Activated CD8-positive, alpha-beta memory T cell treated with anti-CD3 and anti-CD28 coated beads for 1 hour (primary cell): Measurements from ENCODE around the gene ARHGEF10L.
"Not testable (repeated sequence)": the region's sequence is repeated elsewhere in the genome, so short reads cannot be mapped to it uniquely, and the experiment has no call there.

Experiments
- DNase-seq, 2 donors: peaks; one replicate each; pipeline ENCODE4 v3.0.0-alpha.2; 2020; ENCODE audit warnings: low read depth in 1 of 2; ENCODE audit errors: extremely low read depth in 1 of 2

Gene ARHGEF10L

GRCh38 chr1:17539477-17540254 is at the start of gene ARHGEF10L:
ARHGEF10L (plus strand) TSS chr1:17539698; CDS start chr1:17580596, 40,898 bp downstream.
- DNase-seq: no peak

- DNase-seq: not testable (repeated sequence)
These were observed 49.6 kb upstream of the ARHGEF10L start for GRCh38 chr1:17489768-17490417.

GRCh38 chr1:17490667-17491066 is 48.8 kb upstream of the ARHGEF10L start:
- not testable (repeated sequence) for DNase-seq

- DNase-seq: peak in 1 of 2 donors; percentile 48
These were observed 45.3 kb upstream of the ARHGEF10L start for GRCh38 chr1:17494114-17494729.

- DNase-seq: no peak
These were observed 43.1 kb upstream of the ARHGEF10L start for GRCh38 chr1:17496419-17496818.

- DNase-seq: no peak
These were observed 41.3 kb upstream of the ARHGEF10L start for GRCh38 chr1:17498214-17498613.

GRCh38 chr1:17502326-17502778 is 37.1 kb upstream of the ARHGEF10L start:
- DNase-seq: peak in 1 of 2 donors; percentile 19

- DNase-seq: no peak
These were observed 36.4 kb upstream of the ARHGEF10L start for GRCh38 chr1:17503146-17503545.

- DNase-seq: not testable (repeated sequence)
These were observed 32.3 kb upstream of the ARHGEF10L start for GRCh38 chr1:17507200-17507599.

- no peak for DNase-seq
These were observed 31.6 kb upstream of the ARHGEF10L start for GRCh38 chr1:17507915-17508314.

GRCh38 chr1:17509363-17509762 is 30.1 kb upstream of the ARHGEF10L start:
- DNase-seq: no peak

GRCh38 chr1:17510138-17510537 is 29.4 kb upstream of the ARHGEF10L start:
- no peak for DNase-seq

- no peak for DNase-seq
These were observed 28.3 kb upstream of the ARHGEF10L start for GRCh38 chr1:17511188-17511587.

- DNase-seq: no peak
These were observed 26.4 kb upstream of the ARHGEF10L start for GRCh38 chr1:17513131-17513530.

GRCh38 chr1:17514776-17515175 is 24.7 kb upstream of the ARHGEF10L start:
- DNase-seq: no peak

- DNase-seq: no peak
These were observed 23.6 kb upstream of the ARHGEF10L start for GRCh38 chr1:17515902-17516301.

GRCh38 chr1:17516303-17517214 is 22.9 kb upstream of the ARHGEF10L start:
- DNase-seq: no peak

- DNase-seq: no peak
These were observed 19.5 kb upstream of the ARHGEF10L start for GRCh38 chr1:17520041-17520440.

- DNase-seq: no peak
These were observed 18.8 kb upstream of the ARHGEF10L start for GRCh38 chr1:17520473-17521319.
